Mesenchymal stem cell (in vitro differentiated cells and primary cell): Measurements from ENCODE around the gene ZNF862.

ENCODE experiments used
- DNase-seq: peaks from one replicate; pipeline ENCODE4 v3.0.0-alpha.2; 2013
- H2AFZ ChIP-seq: one replicate; pipeline ENCODE4 v1.6.1; 2013; ENCODE audit warnings: low read depth, mild to moderate bottlenecking, control low read depth, inconsistent platforms, low read length, moderate library complexity
- H2AK5ac ChIP-seq: 2 replicates; pipeline ENCODE4 v1.6.1; 2013; ENCODE audit warnings: low read length, moderate library complexity, mild to moderate bottlenecking, inconsistent platforms; ENCODE audit not compliant: severe bottlenecking
- H2BK120ac ChIP-seq: one replicate; pipeline ENCODE4 v1.6.1; 2013; ENCODE audit warnings: low read depth, mild to moderate bottlenecking, inconsistent platforms, low read length, moderate library complexity
- H2BK12ac ChIP-seq, 2 experiments: one replicate each; pipeline ENCODE4 v1.6.1; 2013; ENCODE audit warnings: inconsistent platforms in 2 of 2, low read length in 2 of 2, mild to moderate bottlenecking in 2 of 2, moderate library complexity in 2 of 2, control low read depth in 1 of 2
- H2BK15ac ChIP-seq: one replicate; pipeline ENCODE4 v1.6.1; 2013; ENCODE audit warnings: mild to moderate bottlenecking, low read depth, inconsistent platforms; ENCODE audit not compliant: poor library complexity, severe bottlenecking
- H2BK5ac ChIP-seq: 2 replicates; pipeline ENCODE4 v1.6.1; 2013; ENCODE audit warnings: low read depth, mild to moderate bottlenecking, low read length, control low read depth, inconsistent platforms; ENCODE audit not compliant: poor library complexity, severe bottlenecking
- H3K14ac ChIP-seq, 2 experiments: one replicate each; pipeline ENCODE4 v1.6.1; 2013; ENCODE audit warnings: inconsistent platforms in 2 of 2, low read length in 2 of 2, control low read depth in 1 of 2, mild to moderate bottlenecking in 1 of 2, moderate library complexity in 1 of 2
- H3K18ac ChIP-seq, 2 experiments: one replicate each; pipeline ENCODE4 v1.6.1; 2013; ENCODE audit warnings: inconsistent platforms in 2 of 2, low read length in 2 of 2, control low read depth in 1 of 2, low read depth in 1 of 2, mild to moderate bottlenecking in 1 of 2
- H3K23ac ChIP-seq, 2 experiments: one replicate each; pipeline ENCODE4 v1.6.1; 2013; ENCODE audit warnings: inconsistent platforms in 2 of 2, low read length in 2 of 2, mild to moderate bottlenecking in 2 of 2, moderate library complexity in 2 of 2, control low read depth in 1 of 2
- H3K27ac ChIP-seq: 2 replicates; pipeline ENCODE4 v1.5.1; 2013; ENCODE audit warnings: mild to moderate bottlenecking, moderate library complexity, low read length, control low read depth, inconsistent platforms; ENCODE audit not compliant: poor library complexity, severe bottlenecking
- H3K27me3 ChIP-seq, 2 experiments: 2 replicates each; pipeline versions ENCODE4 v1.6.1 to v1.7.0; 2013; ENCODE audit warnings: low read length in 2 of 2, mild to moderate bottlenecking in 2 of 2, moderate library complexity in 2 of 2, control low read depth in 1 of 2, inconsistent platforms in 1 of 2; ENCODE audit not compliant: control insufficient read depth in 1 of 2, insufficient read depth in 1 of 2
- H3K36me3 ChIP-seq, 2 experiments: 2 replicates each; pipeline versions ENCODE4 v1.6.1 to v1.7.0; 2013; ENCODE audit warnings: low read length in 2 of 2, control low read depth in 1 of 2, inconsistent platforms in 1 of 2, low read depth in 1 of 2, mild to moderate bottlenecking in 1 of 2; ENCODE audit not compliant: insufficient read depth in 2 of 2, control insufficient read depth in 1 of 2
- H3K4ac ChIP-seq, 2 experiments: one replicate each; pipeline ENCODE4 v1.6.1; 2013; ENCODE audit warnings: inconsistent platforms in 2 of 2, low read length in 2 of 2, mild to moderate bottlenecking in 2 of 2, moderate library complexity in 2 of 2, control low read depth in 1 of 2, low read depth in 1 of 2
- H3K4me1 ChIP-seq: 2 replicates; pipeline ENCODE4 v1.6.1; 2013; ENCODE audit warnings: low read depth, low read length, control low read depth; ENCODE audit not compliant: control insufficient read depth, insufficient read depth
- H3K4me2 ChIP-seq: 2 replicates; pipeline ENCODE4 v1.6.1; 2013; ENCODE audit warnings: low read length, mild to moderate bottlenecking, inconsistent platforms; ENCODE audit not compliant: poor library complexity, severe bottlenecking
- H3K4me3 ChIP-seq, 2 experiments: 2 replicates each; pipeline versions ENCODE4 v1.5.1 to v1.7.0; 2013; ENCODE audit warnings: low read length in 2 of 2, mild to moderate bottlenecking in 2 of 2, control low read depth in 1 of 2, low read depth in 1 of 2; ENCODE audit not compliant: insufficient read depth in 1 of 2
- H3K79me1 ChIP-seq: replicated peaks from 2 replicates; pipeline ENCODE4 v1.6.1; 2013; ENCODE audit warnings: mild to moderate bottlenecking, control low read depth, low read length, inconsistent platforms; ENCODE audit not compliant: poor library complexity, severe bottlenecking
- H3K9ac ChIP-seq: 2 replicates; pipeline ENCODE4 v1.7.0; 2013; ENCODE audit warnings: mild to moderate bottlenecking, low read length, moderate library complexity
- H3K9me3 ChIP-seq: 2 replicates; pipeline ENCODE4 v1.7.0; 2013; ENCODE audit warnings: mild to moderate bottlenecking, low read length; ENCODE audit not compliant: control insufficient read depth
- H4K8ac ChIP-seq: one replicate; pipeline ENCODE4 v1.6.1; 2013; ENCODE audit warnings: inconsistent platforms, mild to moderate bottlenecking, low read length, moderate library complexity
- H4K91ac ChIP-seq: one replicate; pipeline ENCODE4 v1.6.1; 2013; ENCODE audit warnings: mild to moderate bottlenecking, low read length, inconsistent platforms
- WGBS: methylation state at CpG from one replicate; pipeline ENCODE4 v1.1.7; 2013; ENCODE audit warnings: mixed read lengths; 5-methylcytosine and 5-hydroxymethylcytosine counted together

ZNF862 gene

DNA sequence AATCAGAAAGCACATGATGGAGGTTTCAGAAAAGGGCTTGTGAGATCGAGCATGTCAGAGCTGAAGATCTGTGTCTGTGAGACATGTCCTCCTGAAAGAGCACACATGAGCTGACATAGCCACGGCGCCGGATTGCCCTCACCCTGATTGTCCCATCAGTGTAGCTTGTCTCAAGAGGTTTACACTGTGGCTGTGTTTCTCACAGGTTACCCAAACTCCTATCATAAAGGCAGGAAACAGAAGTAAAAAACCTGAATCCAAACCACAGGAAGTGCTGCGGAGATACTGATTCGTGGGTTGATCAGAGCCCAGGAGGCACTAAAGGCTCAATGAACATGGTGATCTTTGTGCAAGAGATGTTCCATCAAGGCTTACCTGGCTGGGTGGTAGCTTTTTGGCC lies 31.7 kb downstream of the ZNF862 start:
- WGBS, result 78% methylated on average over 6 of the region's 6 CpGs
- Histone ChIP-seq H4K91ac (no peak overlapping the region), H2AFZ (no peak overlapping the region)

DNA sequence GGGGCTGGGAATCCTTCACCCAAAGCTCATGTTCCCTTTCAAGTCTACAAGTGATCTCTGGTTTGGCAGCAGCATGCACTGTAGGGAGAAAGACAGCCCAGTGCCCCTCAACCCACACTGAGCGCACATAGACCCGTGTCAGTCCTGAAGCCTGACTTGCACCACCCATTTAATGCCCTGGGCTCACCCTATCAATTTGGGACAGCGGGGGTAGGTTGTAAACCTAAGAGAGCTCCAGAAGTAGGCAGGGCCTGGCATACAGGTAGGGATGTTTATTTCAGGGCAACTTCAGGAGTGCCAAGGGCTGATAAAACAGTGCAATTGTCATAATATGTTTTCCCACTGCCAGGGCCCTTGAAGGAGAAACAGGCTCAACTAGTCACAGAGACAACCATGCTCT lies 32.1 kb downstream of the ZNF862 start:
- H2BK120ac ChIP-seq, result no peak overlapping the region
- no peak overlapping the region for H4K8ac ChIP-seq
- no peak overlapping the region for H3K9ac ChIP-seq
- H2BK15ac ChIP-seq, result no peak overlapping the region
- H3K18ac ChIP-seq, result no peak overlapping the region
- peaks cover 2% of the 10 kb centered on the region for H3K79me1 ChIP-seq
- H2BK12ac ChIP-seq, result no peak overlapping the region
- H2BK5ac ChIP-seq, result no peak overlapping the region
- H3K4me3 ChIP-seq, result no peak overlapping the region
- no peaks in the 10 kb centered on the region for H3K9me3 ChIP-seq
- H3K4me2 ChIP-seq, result no peak overlapping the region
- H3K14ac ChIP-seq, result no peak overlapping the region
- H2AK5ac ChIP-seq, result no peak overlapping the region
- H3K4ac ChIP-seq, result no peak overlapping the region
- no peak overlapping the region for H2AFZ ChIP-seq
- peaks cover 9% of the 10 kb centered on the region for H3K4me1 ChIP-seq
- no peak overlapping the region for H3K23ac ChIP-seq
- no peak overlapping the region for H4K91ac ChIP-seq
- peaks cover 5 to 16% of the 10 kb centered on the region in 2 experiments for H3K36me3 ChIP-seq
- no peak overlapping the region for H3K27ac ChIP-seq
- 96% methylated on average over 3 of the region's 3 CpGs for WGBS
- no peaks in the 10 kb centered on the region for H3K27me3 ChIP-seq
- DNase-seq, result no peak

More for the DNA sequence above, 31.7 kb downstream of the ZNF862 start:
- no peak for DNase-seq
- Histone ChIP-seq H2AK5ac (no peak overlapping the region), H2BK120ac (no peak overlapping the region), H2BK5ac (no peak overlapping the region), H3K4me1 (peaks cover 9% of the 10 kb centered on the region), H3K4ac (no peak overlapping the region), H3K23ac (no peak overlapping the region), H3K27me3 (no peaks in the 10 kb centered on the region), H4K8ac (no peak overlapping the region), H3K9me3 (no peaks in the 10 kb centered on the region), H3K18ac (no peak overlapping the region), H2BK12ac (no peak overlapping the region), H3K4me3 (no peak overlapping the region), H3K79me1 (peaks cover 2% of the 10 kb centered on the region), H3K14ac (no peak overlapping the region), H3K27ac (no peak overlapping the region), H3K9ac (no peak overlapping the region), H2BK15ac (no peak overlapping the region), H3K4me2 (no peak overlapping the region), H3K36me3 (peaks cover 5 to 20% of the 10 kb centered on the region in 2 experiments)

DNA sequence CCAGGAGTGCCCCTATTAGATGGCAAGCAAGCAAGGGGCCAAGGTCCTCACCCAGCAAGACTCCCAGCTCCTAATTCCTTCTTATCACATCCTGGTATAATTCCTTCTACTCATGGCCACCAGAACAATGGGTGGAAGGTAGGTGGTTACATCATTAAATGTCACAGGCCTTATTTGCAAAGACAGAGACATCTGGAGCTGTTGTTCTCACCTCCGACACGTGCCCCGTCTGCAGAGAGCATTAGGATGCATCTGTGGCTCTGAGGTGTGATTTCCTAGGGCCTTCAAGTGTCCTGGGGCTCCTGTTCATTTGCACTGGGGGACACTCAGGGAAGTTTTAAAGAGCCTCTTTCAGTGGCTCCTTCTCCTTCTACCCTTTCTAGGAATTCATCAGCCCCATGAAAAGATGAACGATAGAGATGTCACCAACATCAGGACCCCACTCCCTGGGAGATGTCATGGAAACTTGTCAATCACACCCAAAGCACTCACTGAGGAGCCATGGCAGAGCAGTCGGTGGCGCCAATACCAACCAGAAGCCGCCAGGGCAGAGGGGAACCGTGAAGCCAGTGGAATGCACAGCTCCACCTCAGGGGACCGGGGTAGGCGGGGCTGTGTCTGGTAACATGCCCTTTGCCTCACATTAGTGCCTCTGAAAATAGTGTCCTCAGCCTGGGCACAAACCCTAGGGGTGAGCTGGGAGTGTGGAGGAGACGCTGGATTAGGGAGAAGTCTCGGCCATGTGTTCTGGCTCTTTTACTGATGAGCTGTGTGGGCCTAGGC lies 32.7 kb downstream of the ZNF862 start:
- Histone ChIP-seq H3K4me3 (peak overlapping the region in 1 of 2 experiments; percentile 7), H3K27me3 (no peaks in the 10 kb centered on the region), H3K4me1 (peaks cover 8% of the 10 kb centered on the region), H3K9me3 (no peaks in the 10 kb centered on the region), H2BK15ac (no peak overlapping the region), H4K91ac (no peak overlapping the region), H2AFZ (no peak overlapping the region), H2BK120ac (no peak overlapping the region), H2BK12ac (no peak overlapping the region), H3K36me3 (peaks cover 5 to 14% of the 10 kb centered on the region in 2 experiments), H3K27ac (no peak overlapping the region), H2AK5ac (no peak overlapping the region), H3K18ac (no peak overlapping the region), H3K14ac (no peak overlapping the region), H3K23ac (no peak overlapping the region), H2BK5ac (no peak overlapping the region), H3K79me1 (peaks cover 2% of the 10 kb centered on the region), H4K8ac (no peak overlapping the region), H3K4me2 (no peak overlapping the region), H3K4ac (no peak overlapping the region), H3K9ac (no peak overlapping the region)
- 80% methylated on average over 12 of the region's 12 CpGs for WGBS
- DNase-seq, result no peak

DNA sequence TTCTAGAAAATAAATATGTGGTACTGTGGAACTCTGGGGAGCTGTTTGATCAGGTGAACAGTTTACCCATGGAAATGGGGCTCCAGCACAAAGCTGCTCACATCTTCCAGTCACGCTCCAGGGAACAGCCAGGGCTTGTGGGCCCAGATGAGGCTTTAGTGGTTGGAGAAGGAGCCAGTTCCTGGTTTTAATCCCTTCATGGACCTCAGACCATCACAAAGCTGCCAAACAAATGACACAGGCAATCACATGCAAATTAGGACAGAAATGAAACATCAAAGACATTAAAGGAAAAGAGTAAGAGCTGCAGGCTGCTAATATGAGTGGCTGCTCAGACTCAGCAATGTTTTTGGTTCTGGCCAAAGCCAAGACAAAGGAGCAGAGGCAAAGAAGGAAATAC lies 33.4 kb downstream of the ZNF862 start:
- H2AK5ac ChIP-seq, result no peak overlapping the region
- no peak overlapping the region for H2BK120ac ChIP-seq
- H3K4ac ChIP-seq, result no peak overlapping the region
- no peak for DNase-seq
- H4K8ac ChIP-seq, result no peak overlapping the region
- no peak overlapping the region for H2AFZ ChIP-seq
- H2BK15ac ChIP-seq, result no peak overlapping the region
- H3K18ac ChIP-seq, result no peak overlapping the region
- no peak overlapping the region for H3K23ac ChIP-seq
- no peak overlapping the region for H2BK5ac ChIP-seq
- H3K9ac ChIP-seq, result no peak overlapping the region
- no peaks in the 10 kb centered on the region for H3K27me3 ChIP-seq
- no peak overlapping the region for H2BK12ac ChIP-seq
- H3K14ac ChIP-seq, result no peak overlapping the region
- peaks cover 8% of the 10 kb centered on the region for H3K4me1 ChIP-seq
- WGBS, result 100% methylated on average over 1 of the region's 1 CpG
- H3K27ac ChIP-seq, result no peak overlapping the region
- H4K91ac ChIP-seq, result no peak overlapping the region
- H3K4me3 ChIP-seq, result no peak overlapping the region
- peaks cover 0 to 10% of the 10 kb centered on the region in 2 experiments for H3K36me3 ChIP-seq
- no peak overlapping the region for H3K4me2 ChIP-seq
- peaks cover 2% of the 10 kb centered on the region for H3K79me1 ChIP-seq
- no peaks in the 10 kb centered on the region for H3K9me3 ChIP-seq
